NCI-H2196 treated with DMSO at 0.1 percent for 48 hours (cell line): Measurements from ENCODE around the gene HCAR1.
"Not testable (repeated sequence)": the region's sequence is repeated elsewhere in the genome, so short reads cannot be mapped to it uniquely, and the experiment has no call there.

Source experiments
- DNase-seq: peaks from one replicate; lab custom pipeline; 2025; ENCODE audit not compliant: unreplicated experiment; lab: John Stamatoyannopoulos, UW

The HCAR1 gene

GRCh38 chr12:122730215-122731014 is at the start of gene HCAR1:
Gene HCAR1, minus strand, starts transcription at chr12:122730844. Its CDS starts 505 bp downstream, at chr12:122730339.
- no peak for DNase-seq

GRCh38 chr12:122757568-122757967 is 26.9 kb upstream of the HCAR1 start:
- DNase-seq = no peak

GRCh38 chr12:122754790-122755189 is 24.1 kb upstream of the HCAR1 start:
- DNase-seq = no peak

GRCh38 chr12:122753319-122753650 is 22.6 kb upstream of the HCAR1 start:
- no peak for DNase-seq

GRCh38 chr12:122752464-122753318 is 22.0 kb upstream of the HCAR1 start, which contains the start of gene DENR:
Gene DENR, plus strand, starts transcription at chr12:122752824. Its CDS starts 878 bp downstream, at chr12:122753702.
- peak; percentile 95 for DNase-seq

- not testable (repeated sequence) for DNase-seq
These were observed 20.3 kb upstream of the HCAR1 start for GRCh38 chr12:122750781-122751515.

- DNase-seq = no peak
These were observed 19.1 kb upstream of the HCAR1 start for GRCh38 chr12:122749569-122750332.

- no peak for DNase-seq
These were observed 16.8 kb upstream of the HCAR1 start for GRCh38 chr12:122747224-122748135.

- no peak for DNase-seq
These were observed 13.4 kb upstream of the HCAR1 start for GRCh38 chr12:122743895-122744525.

- no peak for DNase-seq
These were observed 9.7 kb upstream of the HCAR1 start for GRCh38 chr12:122740351-122740750.

- DNase-seq = no peak
These were observed 7.9 kb upstream of the HCAR1 start for GRCh38 chr12:122738571-122738970.

GRCh38 chr12:122732611-122733010 is 2.0 kb upstream of the HCAR1 start:
- no peak for DNase-seq

GRCh38 chr12:122732170-122732569 is 1.5 kb upstream of the HCAR1 start:
- DNase-seq = no peak

GRCh38 chr12:122729583-122730214 is 945 bp downstream of the HCAR1 start:
- no peak for DNase-seq

GRCh38 chr12:122726080-122726558 is 4.5 kb downstream of the HCAR1 start:
- no peak for DNase-seq

- no peak for DNase-seq
These were observed 5.1 kb downstream of the HCAR1 start for GRCh38 chr12:122725452-122726079.

GRCh38 chr12:122724641-122725243 is 5.9 kb downstream of the HCAR1 start:
- no peak for DNase-seq

GRCh38 chr12:122722387-122722786 is 8.3 kb downstream of the HCAR1 start:
- no peak for DNase-seq
